A549 (cell line): Measurements from ENCODE around the gene ENO2. TPM values are rescaled to one million over a fixed set of nuclear protein-coding genes. Genes with fewer than 3 reads are reported as not detected.

ENCODE experiments used
- ATAC-seq, 2 experiments: fragments of 200-7000 bp in 1 of 2; fragments of >200 bp in 1 of 2; cut with Nextera tagmentation in 1 of 2; cut with Tn5 transposase in 1 of 2; 3 replicates each; pipeline versions ENCODE4 v1.8.0 to v1.9.1; 2018 to 2020; ENCODE audit warnings: mild to moderate bottlenecking in 1 of 2, moderate library complexity in 1 of 2
- CTCF ChIA-PET: fragments of 300-600 bp; sonication (Branson Sonifier 250); formaldehyde crosslinking; extraction: SDS; loops from one replicate; lab custom pipeline; 2021; ENCODE audit warnings: antibody characterized with exemption, inconsistent platforms; lab: Yijun Ruan, JAX
- POLR2A ChIA-PET: fragments of 350-600 bp; formaldehyde crosslinking; extraction: SDS; loops from one replicate; lab custom pipeline; 2021; ENCODE audit warnings: antibody characterized with exemption, inconsistent platforms; lab: Yijun Ruan, JAX
- DNase-seq, 2 experiments: peaks; one replicate each; pipeline versions ENCODE4 v3.0.0 to v3.0.0-alpha.2; 2011 to 2016; ENCODE audit warnings: low read depth in 1 of 2, low spot score in 1 of 2
- FAIRE-seq: peaks from 2 replicates; lab custom pipeline; 2011; peaks lifted over from hg19 to GRCh38; lab: Jason Lieb, UNC
- H3K27ac ChIP-seq, 2 experiments: fragments of >200 bp; sonication (Bioruptor Twin); formaldehyde crosslinking; 3 replicates each; pipeline ENCODE4 v1.5.1; 2016 to 2017
- H3K4me1 ChIP-seq: fragments of >200 bp; sonication (Bioruptor Twin); formaldehyde crosslinking; 3 replicates; pipeline ENCODE4 v1.6.1; 2016
- H3K4me2 ChIP-seq: fragments of >200 bp; sonication (Bioruptor Twin); formaldehyde crosslinking; 3 replicates; pipeline ENCODE4 v1.6.1; 2016
- H3K4me3 ChIP-seq: fragments of >200 bp; sonication (Bioruptor Twin); formaldehyde crosslinking; 3 replicates; pipeline ENCODE4 v1.5.1; 2016
- H3K9me3 ChIP-seq: fragments of >200 bp; sonication (Bioruptor Twin); formaldehyde crosslinking; 3 replicates; pipeline ENCODE4 v1.6.1; 2016
- BHLHE40 ChIP-seq: IDR thresholded peaks from 2 replicates; pipeline ENCODE4 v1.6.1; 2012; ENCODE audit warnings: low read depth, low read length, inconsistent platforms
- CEBPB ChIP-seq, 2 experiments: fragments of >200 bp in 1 of 2; sonication (Bioruptor Twin) in 1 of 2; formaldehyde crosslinking in 1 of 2; IDR thresholded peaks; 2 replicates each; pipeline ENCODE4 v1.6.1; 2012 to 2016
- CHD4 ChIP-seq: fragments of 200-600 bp; sonication (generic); IDR thresholded peaks from 2 replicates; pipeline ENCODE4 v1.6.1; 2016; ENCODE audit warnings: antibody characterized with exemption, mild to moderate bottlenecking, borderline replicate concordance
- EHMT2 ChIP-seq: fragments of 200-600 bp; sonication (generic); IDR thresholded peaks from 2 replicates; pipeline ENCODE4 v1.6.1; 2016; ENCODE audit warnings: antibody characterized with exemption, low read depth, mild to moderate bottlenecking, moderate library complexity
- HEYL ChIP-seq: fragments of 250-450 bp; sonication (Bioruptor Pico); IDR thresholded peaks from 2 replicates; pipeline ENCODE4 v1.8.0; 2021; ENCODE audit warnings: mild to moderate bottlenecking, moderate library complexity
- JUN ChIP-seq, 2 experiments: fragments of >200 bp; sonication (Bioruptor Twin); formaldehyde crosslinking; IDR thresholded peaks; 2 replicates in 1 of 2; 3 replicates in 1 of 2; pipeline ENCODE4 v1.6.1; 2016 to 2017
- KDM1A ChIP-seq: fragments of 200-600 bp; sonication (generic); IDR thresholded peaks from 2 replicates; pipeline ENCODE4 v1.6.1; 2016; ENCODE audit warnings: low read depth, mild to moderate bottlenecking
- MYC ChIP-seq: IDR thresholded peaks from 2 replicates; pipeline ENCODE4 v1.6.1; 2012; ENCODE audit warnings: mild to moderate bottlenecking, inconsistent platforms, low read length, improper control_type of control experiment, borderline replicate concordance
- POLR2A ChIP-seq: IDR thresholded peaks from 2 replicates; pipeline ENCODE4 v1.6.1; 2012; ENCODE audit warnings: mild to moderate bottlenecking, low read length
- POLR2AphosphoS2 ChIP-seq: conservative IDR thresholded peaks from 2 replicates; pipeline ENCODE4 v1.6.1; 2012; ENCODE audit warnings: low read length, improper control_type of control experiment, inconsistent platforms
- REST ChIP-seq: fragments of 200-600 bp; sonication (generic); IDR thresholded peaks from 2 replicates; pipeline ENCODE4 v1.6.1; 2016; ENCODE audit warnings: antibody characterized with exemption, mild to moderate bottlenecking, moderate library complexity
- RFX5 ChIP-seq: fragments of 450-650 bp; IDR thresholded peaks from 2 replicates; pipeline ENCODE4 v1.7.1; 2014; ENCODE audit warnings: antibody characterized with exemption, mild to moderate bottlenecking, moderate library complexity
- RNF2 ChIP-seq: fragments of 200-600 bp; sonication (generic); IDR thresholded peaks from 2 replicates; pipeline ENCODE4 v1.6.1; 2016; ENCODE audit warnings: low read depth, mild to moderate bottlenecking, antibody characterized with exemption, moderate library complexity, borderline replicate concordance
- TFCP2L1 ChIP-seq: fragments of 250-450 bp; sonication (Bioruptor Pico); IDR thresholded peaks from 2 replicates; pipeline ENCODE4 v1.5.0; 2021; ENCODE audit warnings: mild to moderate bottlenecking
- ZSCAN20 ChIP-seq: fragments of 250-450 bp; sonication (Bioruptor Pico); IDR thresholded peaks from 2 replicates; pipeline ENCODE4 v1.8.0; 2022; ENCODE audit warnings: mild to moderate bottlenecking, moderate library complexity
- WGBS: methylation state at CpG from one replicate; pipeline ENCODE4 v1.1.6; 2017; ENCODE audit errors: missing lambda C conversion rate; 5-methylcytosine and 5-hydroxymethylcytosine counted together
- polyA plus RNA-seq, 4 experiments: library from polyadenylated mRNA; depleted of rRNA in 3 of 4; stranded (reverse); fragments of >200 nt; fragmentation: RNase III in 1 of 4; extraction: RNeasy Plus Mini Kit Qiagen cat#74134 plus additional on column Dnase treatment in 1 of 4; gene quantifications; 2 replicates in 3 of 4; 3 replicates in 1 of 4; pipeline ENCODE4 v1.2.3, GENCODE V29; 2011 to 2017
- TF ChIP-seq, protein P1 (sequence below): fragments of 150-350 bp; IDR thresholded peaks from 2 replicates; pipeline ENCODE4 v1.6.1; 2014; ENCODE audit warnings: low read depth, mild to moderate bottlenecking, low read length
- TF ChIP-seq, protein P2 (sequence below): IDR thresholded peaks from 2 replicates; pipeline ENCODE4 v1.6.1; 2012
- TF ChIP-seq, protein P3 (sequence below): IDR thresholded peaks from 2 replicates; pipeline ENCODE4 v1.6.1; 2012; ENCODE audit warnings: low read depth, borderline replicate concordance

The ENO2 gene
- polyA plus RNA-seq, 2 of the 4 experiments (the other 2 are of a cell fraction), result 26.2 to 38.6 TPM

DNA sequence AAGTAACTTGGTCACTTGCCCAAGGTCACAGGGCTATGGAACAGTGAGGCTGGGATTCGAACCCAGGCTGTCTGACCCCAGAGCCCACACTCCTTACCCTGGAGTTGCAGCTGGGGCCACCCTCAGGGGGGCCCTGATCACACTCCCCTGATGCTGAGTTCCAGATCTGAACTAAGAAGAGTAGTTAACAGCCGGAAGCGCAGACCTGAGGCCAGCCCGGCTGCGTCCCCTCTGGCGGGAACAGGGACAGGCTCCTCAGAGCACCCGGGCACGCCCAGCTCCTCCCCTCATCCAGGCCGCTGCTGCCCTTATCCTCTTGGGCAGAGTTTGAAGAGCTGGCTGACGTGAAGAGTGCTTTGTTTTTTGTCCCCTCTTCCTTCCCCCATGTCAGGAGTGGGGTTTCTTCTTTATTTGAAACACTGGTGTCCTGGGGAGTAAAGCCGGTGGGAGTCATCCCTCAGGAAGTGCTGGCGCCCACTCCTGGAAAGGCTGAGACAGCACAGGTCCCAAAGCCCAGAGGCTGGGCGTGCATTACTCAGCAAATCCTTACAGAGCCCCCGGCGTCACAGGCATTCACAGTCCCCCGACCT is 47.4 kb downstream of the ENO2 start (continued):
- TF ChIP-seq, protein P1, sequence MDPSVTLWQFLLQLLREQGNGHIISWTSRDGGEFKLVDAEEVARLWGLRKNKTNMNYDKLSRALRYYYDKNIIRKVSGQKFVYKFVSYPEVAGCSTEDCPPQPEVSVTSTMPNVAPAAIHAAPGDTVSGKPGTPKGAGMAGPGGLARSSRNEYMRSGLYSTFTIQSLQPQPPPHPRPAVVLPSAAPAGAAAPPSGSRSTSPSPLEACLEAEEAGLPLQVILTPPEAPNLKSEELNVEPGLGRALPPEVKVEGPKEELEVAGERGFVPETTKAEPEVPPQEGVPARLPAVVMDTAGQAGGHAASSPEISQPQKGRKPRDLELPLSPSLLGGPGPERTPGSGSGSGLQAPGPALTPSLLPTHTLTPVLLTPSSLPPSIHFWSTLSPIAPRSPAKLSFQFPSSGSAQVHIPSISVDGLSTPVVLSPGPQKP, result no peak
- TF ChIP-seq TFCP2L1 (CRISPR knock-in tag) (peak; percentile 69), RNF2 (no peak), EHMT2 (no peak), RFX5 (no peak), POLR2AphosphoS2 (no peak), JUN (IDR thresholded peaks at IDR 0.05) (peak in 1 of 2 experiments; percentile 35; a peak in 2 of 5 replicates)
- TF ChIP-seq, protein P2, sequence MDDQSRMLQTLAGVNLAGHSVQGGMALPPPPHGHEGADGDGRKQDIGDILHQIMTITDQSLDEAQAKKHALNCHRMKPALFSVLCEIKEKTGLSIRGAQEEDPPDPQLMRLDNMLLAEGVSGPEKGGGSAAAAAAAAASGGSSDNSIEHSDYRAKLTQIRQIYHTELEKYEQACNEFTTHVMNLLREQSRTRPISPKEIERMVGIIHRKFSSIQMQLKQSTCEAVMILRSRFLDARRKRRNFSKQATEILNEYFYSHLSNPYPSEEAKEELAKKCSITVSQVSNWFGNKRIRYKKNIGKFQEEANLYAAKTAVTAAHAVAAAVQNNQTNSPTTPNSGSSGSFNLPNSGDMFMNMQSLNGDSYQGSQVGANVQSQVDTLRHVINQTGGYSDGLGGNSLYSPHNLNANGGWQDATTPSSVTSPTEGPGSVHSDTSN, result no peak; the same call in 1 of the 2 replicates
- TF ChIP-seq, protein P3, sequence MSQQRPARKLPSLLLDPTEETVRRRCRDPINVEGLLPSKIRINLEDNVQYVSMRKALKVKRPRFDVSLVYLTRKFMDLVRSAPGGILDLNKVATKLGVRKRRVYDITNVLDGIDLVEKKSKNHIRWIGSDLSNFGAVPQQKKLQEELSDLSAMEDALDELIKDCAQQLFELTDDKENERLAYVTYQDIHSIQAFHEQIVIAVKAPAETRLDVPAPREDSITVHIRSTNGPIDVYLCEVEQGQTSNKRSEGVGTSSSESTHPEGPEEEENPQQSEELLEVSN, result 0 out of 2 replicates have a peak, but pooled peaks have one; percentile 49
- TF ChIP-seq, all 56 proteins: peak for 11

- POLR2A ChIA-PET, result interaction anchor here (1.0 to 9.0 kb wide), 7 partner anchors 8 to 239 kb away, joined by 3 to 174 read pairs (median 4); partner anchors contain the start of genes C12orf57, C1S, COPS7A and EMG1
Measured at GRCh38 chr12:6962285-6963015, 48.1 kb downstream of the ENO2 start.

DNA sequence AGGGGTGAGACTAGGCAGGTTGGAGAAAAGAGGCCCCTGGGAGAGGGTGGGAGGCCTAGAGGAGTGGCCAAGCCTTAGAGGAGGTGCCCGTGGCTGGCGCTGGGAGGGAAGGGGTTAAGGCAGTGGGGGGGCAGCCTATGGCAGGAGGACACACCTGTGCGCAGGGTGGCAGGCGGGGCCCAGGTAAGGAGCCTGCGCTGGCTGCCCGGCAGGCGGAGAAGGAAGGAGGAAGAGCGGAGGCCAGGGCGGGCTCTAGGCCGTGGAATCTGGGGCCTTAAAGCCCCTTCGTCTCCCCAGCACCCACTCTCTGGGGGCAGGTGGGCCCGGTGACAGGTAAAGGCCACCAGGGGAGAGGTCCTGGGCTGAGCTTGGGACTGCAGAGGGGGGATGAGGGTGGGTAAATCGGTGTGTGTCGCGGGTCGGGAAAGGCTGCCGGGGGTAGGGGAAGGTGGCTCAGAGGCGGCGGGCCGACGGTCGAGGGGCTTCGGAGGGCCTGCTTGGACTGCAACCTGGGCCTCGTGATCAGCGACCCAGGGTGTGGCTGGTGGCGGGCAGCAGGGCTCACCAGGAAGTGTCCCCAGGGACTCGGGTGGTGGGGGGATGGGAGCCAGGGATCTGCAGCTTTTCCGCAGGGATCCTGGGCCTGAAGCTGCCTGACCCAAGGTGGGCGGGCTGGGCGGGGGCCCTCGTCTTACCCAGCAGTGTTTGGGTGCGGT is 48.8 kb downstream of the ENO2 start:
- FAIRE-seq, result no peak
- no peak for DNase-seq
- Histone ChIP-seq H3K4me3 (no peak overlapping the region), H3K4me1 (peaks cover 39% of the 10 kb centered on the region), H3K9me3 (no peaks in the 10 kb centered on the region), H3K27ac (peak overlapping the region; percentile 89 to 99), H3K4me2 (no peak overlapping the region)
- WGBS, result 92% methylated on average over 30 of the region's 32 CpGs
- ATAC-seq, result no peak
- POLR2A ChIA-PET, result interaction anchor here (1.6 to 9.0 kb wide), 2 partner anchors 18 to 37 kb away, joined by 4 to 174 read pairs; partner anchors contain the start of genes C12orf57 and RNU7-1
- CTCF ChIA-PET, result interaction anchor here (1.0 to 11.2 kb wide), 13 partner anchors 11 to 226 kb away, joined by 3 to 354 read pairs (median 15); partner anchors contain the start of genes C12orf57, PTPN6, RNU7-1 and SPSB2
- TF ChIP-seq CHD4, result no peak
- no peak for TF ChIP-seq POLR2A
- no peak for TF ChIP-seq ZSCAN20 (CRISPR knock-in tag)
- TF ChIP-seq BHLHE40, result no peak
- TF ChIP-seq, protein P3, result no peak
- no peak for TF ChIP-seq REST
- no peak for TF ChIP-seq HEYL
- no peak for TF ChIP-seq JUN (IDR thresholded peaks at IDR 0.05)

More at GRCh38 chr12:6962285-6963015, 48.1 kb downstream of the ENO2 start:
- Histone ChIP-seq H3K4me2 (peak overlapping the region; percentile 59), H3K4me1 (peaks cover 37% of the 10 kb centered on the region), H3K27ac (peak overlapping the region; percentile 89 to 99), H3K4me3 (no peak overlapping the region; the same call in 2 of the 3 replicates), H3K9me3 (no peaks in the 10 kb centered on the region)
- 64% methylated on average over 25 of the region's 25 CpGs for WGBS
- ATAC-seq, result peak; percentile 2 to 12; a peak in 4 of 6 replicates
- CTCF ChIA-PET, result interaction anchor here (0.8 to 11.2 kb wide), 16 partner anchors 10 to 209 kb away, joined by 3 to 354 read pairs (median 8); partner anchors contain the start of genes C12orf57, PTPN6, RNU7-1 and SPSB2
- FAIRE-seq, result no peak
- 0 out of 2 replicates have a peak, but pooled peaks have one; percentile 37 for TF ChIP-seq TFCP2L1 (CRISPR knock-in tag)
- 0 out of 2 replicates have a peak, but pooled peaks have one; percentile 3 for TF ChIP-seq MYC
- peak; percentile 66 to 85; a peak in 3 of 4 replicates for TF ChIP-seq CEBPB (IDR thresholded peaks at IDR 0.05)
- no peak for TF ChIP-seq KDM1A
- TF ChIP-seq, all 56 proteins: peak for 3
- no peak for DNase-seq
